Brain microvascular endothelial cell (primary cell): Measurements from ENCODE around the gene BMP6.

Source experiments
- DNase-seq: peaks from one replicate; pipeline ENCODE4 v3.0.0-alpha.2; 2020
- H3K27ac ChIP-seq: fragments of 250-450 bp; sonication (Bioruptor Pico); 2 replicates; pipeline ENCODE4 v1.5.1; 2020; ENCODE audit warnings: mild to moderate bottlenecking, moderate library complexity
- H3K27me3 ChIP-seq: fragments of 250-450 bp; sonication (Bioruptor Pico); replicated peaks from 2 replicates; pipeline ENCODE4 v1.5.1; 2020; ENCODE audit warnings: mild to moderate bottlenecking
- H3K36me3 ChIP-seq: fragments of 250-450 bp; sonication (Bioruptor Pico); replicated peaks from 2 replicates; pipeline ENCODE4 v1.5.1; 2020; ENCODE audit warnings: mild to moderate bottlenecking
- H3K4me3 ChIP-seq: 2 replicates; pipeline ENCODE4 v1.5.1; 2011; ENCODE audit warnings: low read depth, mild to moderate bottlenecking, control low read depth, low read length, moderate library complexity
- in situ Hi-C: cut with HindIII; loops from 2 replicates; pipeline ENCODE4 v1.10.0; 2017; ENCODE audit warnings: low sequenced_read_pairs, low pct_ligation_motif_present
- TF ChIP-seq, protein P1 (sequence below): IDR thresholded peaks from 2 replicates; pipeline ENCODE4 v1.5.1; 2011; ENCODE audit warnings: low read depth, mild to moderate bottlenecking, moderate library complexity, low read length, control low read depth, inconsistent platforms; ENCODE audit errors: missing control alignments

BMP6 gene

DNA sequence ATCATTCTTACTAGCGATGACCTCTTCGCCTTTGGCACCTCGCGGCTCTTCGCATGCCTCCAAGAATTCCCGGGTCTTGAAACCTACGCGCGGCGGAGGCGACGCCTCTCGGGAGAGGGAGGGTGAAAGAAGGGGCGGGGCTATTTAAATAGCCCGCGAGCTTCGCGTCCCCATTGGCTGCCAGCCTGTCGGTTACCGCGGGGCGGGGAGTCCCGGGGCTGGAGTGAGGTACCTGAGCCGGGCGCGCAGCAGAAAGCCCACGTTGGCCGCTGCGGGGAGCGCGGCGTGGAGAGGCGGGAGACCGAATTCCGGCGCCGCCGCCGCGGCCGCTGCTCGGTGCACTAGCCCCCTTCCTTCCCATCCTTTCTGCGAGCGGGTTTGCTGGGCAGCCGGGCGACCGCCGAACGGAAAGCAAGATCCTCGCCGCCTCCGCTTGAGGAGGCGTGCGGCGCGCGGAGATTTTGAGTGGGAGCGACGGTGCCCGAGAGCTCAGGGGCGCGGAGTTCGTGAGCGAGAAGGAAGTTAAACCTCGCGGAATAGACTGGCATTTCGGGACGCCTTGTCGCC is at the start of gene BMP6:
Gene BMP6 (plus strand): TSS at position 251 of the 567 bp plus-strand sequence. CDS start 857 bp downstream, outside the sequence.
- Histone ChIP-seq H3K27me3 (peaks cover 20% of the 10 kb centered on the region), H3K4me3 (peak within 1 kb of the TSS; percentile 55), H3K36me3 (no peaks in the 10 kb centered on the region), H3K27ac (no peak within 1 kb of the TSS)
- in situ Hi-C loops = no loop called here
- TF ChIP-seq, protein P1, sequence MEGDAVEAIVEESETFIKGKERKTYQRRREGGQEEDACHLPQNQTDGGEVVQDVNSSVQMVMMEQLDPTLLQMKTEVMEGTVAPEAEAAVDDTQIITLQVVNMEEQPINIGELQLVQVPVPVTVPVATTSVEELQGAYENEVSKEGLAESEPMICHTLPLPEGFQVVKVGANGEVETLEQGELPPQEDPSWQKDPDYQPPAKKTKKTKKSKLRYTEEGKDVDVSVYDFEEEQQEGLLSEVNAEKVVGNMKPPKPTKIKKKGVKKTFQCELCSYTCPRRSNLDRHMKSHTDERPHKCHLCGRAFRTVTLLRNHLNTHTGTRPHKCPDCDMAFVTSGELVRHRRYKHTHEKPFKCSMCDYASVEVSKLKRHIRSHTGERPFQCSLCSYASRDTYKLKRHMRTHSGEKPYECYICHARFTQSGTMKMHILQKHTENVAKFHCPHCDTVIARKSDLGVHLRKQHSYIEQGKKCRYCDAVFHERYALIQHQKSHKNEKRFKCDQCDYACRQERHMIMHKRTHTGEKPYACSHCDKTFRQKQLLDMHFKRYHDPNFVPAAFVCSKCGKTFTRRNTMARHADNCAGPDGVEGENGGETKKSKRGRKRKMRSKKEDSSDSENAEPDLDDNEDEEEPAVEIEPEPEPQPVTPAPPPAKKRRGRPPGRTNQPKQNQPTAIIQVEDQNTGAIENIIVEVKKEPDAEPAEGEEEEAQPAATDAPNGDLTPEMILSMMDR = no peak
- DNase-seq = peak; percentile 71

DNA sequence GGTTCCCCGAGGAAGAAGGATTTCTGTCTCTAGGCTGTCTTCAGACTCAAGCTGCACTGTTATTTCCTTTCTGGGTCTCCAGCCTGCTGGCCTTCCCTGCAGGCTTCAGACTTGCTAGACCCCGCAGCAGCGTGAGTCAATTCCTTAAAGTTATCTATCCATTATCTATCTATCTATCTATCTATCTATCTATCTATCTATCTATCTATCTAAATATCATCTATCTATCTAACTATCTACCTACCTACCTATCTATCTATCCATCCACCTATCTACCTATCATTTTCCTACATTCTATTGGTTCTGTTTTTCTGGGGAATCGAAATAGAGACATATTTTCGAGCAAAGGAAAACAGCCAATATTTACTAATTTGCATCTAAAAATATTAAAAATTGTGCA is 48.7 kb upstream of the BMP6 start:
- no peaks in the 10 kb centered on the region for H3K36me3 ChIP-seq
- no peak for DNase-seq
- TF ChIP-seq, protein P1 = no peak
- no peak overlapping the region for H3K27ac ChIP-seq
- no peaks in the 10 kb centered on the region for H3K27me3 ChIP-seq
- in situ Hi-C loops = no loop called here
- H3K4me3 ChIP-seq = no peak overlapping the region

DNA sequence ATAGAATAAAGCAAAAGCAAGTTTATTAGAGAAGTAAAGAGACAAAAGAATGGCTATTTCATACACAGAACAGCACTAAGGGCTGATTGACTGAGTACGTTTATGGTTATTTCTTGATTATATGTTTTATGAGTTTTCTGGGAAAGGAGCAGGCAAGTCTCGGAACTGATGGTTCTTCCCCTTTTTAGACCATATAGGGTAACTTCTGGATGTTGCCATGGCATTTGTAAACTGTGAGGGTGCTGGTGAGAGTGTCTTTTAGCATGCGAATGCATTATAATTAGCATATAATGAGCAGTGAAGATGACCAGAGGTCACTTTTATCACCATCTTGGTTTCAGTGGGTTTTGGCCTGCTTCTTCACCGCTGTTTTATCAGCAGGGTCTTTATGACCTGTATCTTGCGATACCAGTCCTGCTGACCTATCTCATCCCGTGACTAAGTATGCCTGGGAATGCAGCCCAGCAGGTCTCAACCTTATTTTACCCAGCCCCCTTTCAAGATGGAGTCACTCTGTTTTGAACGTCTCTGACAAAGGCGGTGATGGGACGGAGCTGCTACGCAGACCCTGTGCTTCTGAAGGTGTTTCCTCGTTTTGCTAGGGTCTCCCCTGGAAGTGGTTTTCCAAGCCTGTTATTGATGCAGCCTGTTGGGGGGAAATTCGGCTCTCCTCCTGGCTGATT is 45.4 kb upstream of the BMP6 start:
- no peak overlapping the region for H3K27ac ChIP-seq
- DNase-seq = no peak
- TF ChIP-seq, protein P1 = no peak
- H3K27me3 ChIP-seq = no peaks in the 10 kb centered on the region
- no peak overlapping the region for H3K4me3 ChIP-seq
- in situ Hi-C loops = no loop called here
- no peaks in the 10 kb centered on the region for H3K36me3 ChIP-seq

GRCh38 chr6:7681449-7681848 is 44.5 kb upstream of the BMP6 start:
- no peak overlapping the region for H3K27ac ChIP-seq
- in situ Hi-C loops = no loop called here
- no peak for DNase-seq
- TF ChIP-seq, protein P1 = no peak
- H3K36me3 ChIP-seq = no peaks in the 10 kb centered on the region
- no peaks in the 10 kb centered on the region for H3K27me3 ChIP-seq
- H3K4me3 ChIP-seq = no peak overlapping the region

GRCh38 chr6:7684076-7684475 is 41.8 kb upstream of the BMP6 start:
- in situ Hi-C loops = no loop called here
- no peak overlapping the region for H3K4me3 ChIP-seq
- TF ChIP-seq, protein P1 = no peak
- no peaks in the 10 kb centered on the region for H3K27me3 ChIP-seq
- DNase-seq = peak; percentile 33
- H3K27ac ChIP-seq = no peak overlapping the region
- no peaks in the 10 kb centered on the region for H3K36me3 ChIP-seq
